NCI-H524 (cell line): ENCODE results near the gene XKRX.

Experiments used
- DNase-seq, 2 experiments: peaks; one replicate each; lab custom pipeline; 2025; lab: John Stamatoyannopoulos, UW

Gene XKRX

GRCh38 chrX:100928660-100929613 is at the start of gene XKRX:
XKRX (minus strand) TSS chrX:100928917; CDS start chrX:100928304, 613 bp downstream.
- DNase-seq = peak; percentile 49 to 62

DNA sequence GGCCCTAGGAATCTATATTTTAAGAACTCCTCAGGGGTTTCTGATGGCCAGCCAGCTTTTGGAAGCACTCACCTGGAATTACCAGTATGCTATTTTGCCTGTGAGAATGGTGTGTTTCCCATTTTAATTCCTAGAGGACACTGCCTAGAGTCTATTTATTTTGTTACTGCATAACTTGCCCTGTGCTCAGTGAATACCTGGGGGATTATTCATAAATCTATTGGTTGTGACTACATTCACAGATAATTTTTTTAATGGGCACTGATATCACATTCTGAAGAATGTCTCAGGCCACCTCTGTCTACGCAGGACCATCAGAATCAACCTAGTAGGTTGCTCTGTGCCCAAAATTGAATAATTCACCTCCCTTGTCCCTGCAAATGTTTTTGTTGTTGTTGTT is 47.5 kb upstream of the XKRX start:
- no peak for DNase-seq

DNA sequence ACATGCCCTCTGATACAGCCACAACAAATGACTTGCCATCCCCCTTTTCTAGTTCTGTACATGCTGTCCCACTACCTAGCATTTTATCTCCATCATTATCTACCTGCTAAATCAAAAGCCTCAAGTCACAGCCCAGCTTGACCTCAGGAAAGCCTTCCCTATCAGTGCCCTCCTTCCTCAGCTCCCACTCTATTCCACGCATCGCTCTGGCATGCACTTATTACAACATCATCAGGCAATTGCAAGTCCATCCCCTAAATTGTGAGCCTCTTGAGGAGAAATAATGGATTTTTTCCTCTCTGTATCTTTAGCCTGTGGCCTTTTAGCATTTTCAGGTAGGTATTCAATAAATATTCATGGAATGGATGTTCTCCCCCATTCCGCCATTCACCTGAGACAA is 46.5 kb upstream of the XKRX start:
- DNase-seq = no peak

DNA sequence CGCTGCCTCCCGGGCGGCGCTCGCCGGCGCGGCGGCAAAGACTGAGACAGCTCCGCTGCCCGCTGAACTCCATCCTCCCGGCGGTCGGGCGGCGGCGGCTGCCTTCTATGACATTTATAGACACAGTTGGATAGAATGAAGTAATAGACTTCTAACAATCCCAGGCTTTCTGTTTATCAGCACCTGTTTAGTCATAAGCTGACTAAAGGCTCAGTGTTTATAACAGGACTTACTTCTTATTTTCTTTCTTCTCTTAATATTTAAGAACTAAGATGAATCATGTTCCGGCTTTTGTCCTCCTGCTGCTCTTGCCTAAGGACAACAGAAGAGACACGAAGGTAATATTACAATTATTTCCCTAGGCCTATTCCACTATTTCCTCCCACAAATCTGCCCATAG is 44.7 kb upstream of the XKRX start:
- DNase-seq = no peak

DNA sequence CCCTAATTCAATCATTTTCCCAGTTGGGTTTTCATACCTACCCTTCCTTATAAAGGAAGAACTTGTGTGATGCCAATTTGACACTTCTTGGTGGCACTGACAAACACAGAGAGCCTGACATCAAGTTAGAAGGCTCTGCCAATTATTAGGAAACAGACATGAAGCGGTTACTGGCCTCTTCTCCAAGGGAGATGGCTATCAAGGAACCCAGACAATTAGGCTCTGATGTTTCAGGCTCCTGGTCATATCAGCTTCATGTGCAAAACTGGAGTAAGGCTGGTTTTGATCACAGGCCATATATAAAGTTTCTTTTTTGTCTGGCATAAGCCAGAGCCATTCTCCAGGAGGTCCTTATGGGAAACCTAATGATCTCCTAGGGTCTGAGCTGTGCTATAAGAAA is 41.2 kb upstream of the XKRX start:
- DNase-seq = no peak

DNA sequence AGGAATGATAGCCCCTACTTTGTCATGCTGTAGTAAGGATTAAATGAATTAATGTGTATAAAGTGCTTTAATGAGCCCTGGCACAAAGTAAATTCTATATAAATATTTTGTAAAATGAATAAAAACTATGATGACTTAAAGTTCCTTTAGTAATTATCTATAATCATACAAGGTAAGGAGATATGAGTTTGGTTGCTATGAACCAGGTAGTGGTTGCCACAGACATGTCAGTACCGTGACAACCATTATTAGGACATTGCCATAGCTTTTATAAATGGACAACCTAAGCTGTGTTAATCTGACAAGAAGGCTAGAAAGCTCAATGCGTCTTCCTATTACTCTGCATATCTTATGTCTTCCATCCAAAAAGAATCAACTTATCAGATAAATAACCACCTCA is 40.7 kb upstream of the XKRX start, which contains the start of gene ARL13A:
ARL13A (plus strand) TSS at position 301 of the 400 bp plus-strand sequence. CDS start 3,982 bp downstream, outside the sequence.
- no peak for DNase-seq

DNA sequence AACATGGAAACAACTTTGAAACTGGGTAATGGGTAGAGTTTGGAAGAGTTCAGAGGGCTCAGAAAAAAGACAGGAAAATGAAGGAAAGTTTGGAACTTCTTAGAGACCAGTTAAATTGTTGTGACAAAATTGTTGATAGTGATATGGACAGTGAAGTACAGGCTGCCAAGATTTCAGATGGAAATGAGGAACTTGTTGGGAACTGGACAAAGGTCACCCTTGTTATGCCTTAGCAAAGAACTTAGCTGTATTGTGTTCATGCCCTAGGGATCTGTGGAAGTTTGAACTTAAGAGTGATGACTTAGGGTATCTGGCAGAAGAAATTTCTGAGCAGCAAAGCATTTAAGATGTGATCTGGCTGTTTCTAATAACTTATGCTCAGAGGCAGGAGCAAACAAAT is 35.6 kb upstream of the XKRX start:
- DNase-seq = no peak

DNA sequence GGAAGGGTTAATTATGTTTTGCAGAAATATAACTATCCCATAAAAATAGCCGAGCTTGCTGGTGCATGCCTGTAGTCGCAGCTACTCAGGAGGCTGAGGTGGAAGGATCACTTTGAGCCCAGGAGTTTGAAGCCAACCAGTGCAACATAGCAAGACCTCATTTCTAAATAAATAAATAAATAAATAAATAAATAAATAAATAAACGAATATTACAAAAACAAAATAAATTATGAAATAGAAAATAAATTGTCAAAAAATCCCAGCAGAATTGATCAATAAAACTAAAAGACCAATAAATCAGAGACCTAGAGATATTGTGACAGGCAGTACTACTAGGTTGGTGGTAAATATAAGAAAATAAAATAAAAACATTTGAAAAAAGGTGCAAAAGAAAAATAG is 34.1 kb upstream of the XKRX start:
- DNase-seq = no peak

DNA sequence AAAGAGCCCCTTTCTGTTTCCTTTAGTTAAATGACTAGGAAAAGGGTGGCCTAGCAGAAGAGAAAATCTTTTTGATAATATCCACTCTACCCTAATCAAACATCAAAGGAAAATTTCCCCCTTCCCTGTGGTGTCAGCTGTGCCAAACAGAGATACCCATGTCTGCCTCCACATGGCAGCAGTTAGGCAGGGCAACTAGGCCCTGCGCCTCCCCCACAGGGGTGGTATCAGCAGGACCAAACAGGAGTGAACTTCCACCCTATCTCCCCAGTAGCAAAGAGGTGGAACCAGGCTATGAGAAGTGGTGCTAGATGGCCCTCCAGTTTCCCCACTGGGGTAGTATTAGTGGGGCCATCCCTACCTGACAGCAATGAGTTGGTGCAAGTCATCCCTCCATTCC is 19.8 kb upstream of the XKRX start:
- DNase-seq = no peak

DNA sequence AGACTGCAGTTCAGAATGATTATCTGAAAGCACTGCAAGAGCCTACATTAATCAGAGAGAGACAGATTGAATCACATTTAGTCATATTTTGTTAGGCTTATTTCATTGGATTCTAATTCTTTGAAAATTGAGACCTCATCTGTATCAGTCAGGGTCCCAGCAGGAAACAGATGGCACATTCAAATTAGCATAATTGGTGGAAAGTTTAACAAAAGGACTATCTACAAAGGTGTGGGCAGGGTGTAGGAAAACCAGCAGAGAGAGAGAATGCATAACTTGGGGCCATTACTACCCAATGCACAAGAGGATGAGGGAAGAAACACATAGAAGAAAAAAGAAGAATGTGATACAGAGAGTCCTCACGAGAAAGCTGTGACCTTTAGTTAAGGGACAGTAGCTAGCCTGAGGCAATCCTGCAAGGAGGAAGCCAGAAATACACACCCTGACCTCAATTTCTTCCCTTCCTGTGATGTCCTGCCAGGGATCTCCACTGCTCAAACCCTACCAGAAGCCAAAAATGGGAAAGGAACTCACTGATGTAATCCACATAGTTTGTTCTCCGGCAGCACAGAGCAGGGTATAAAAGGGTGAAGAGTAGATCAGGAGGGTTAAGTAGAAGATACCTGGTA is 17.7 kb upstream of the XKRX start:
- peak; percentile 27 to 63 for DNase-seq

- DNase-seq = no peak
Measured at GRCh38 chrX:100944601-100945000, 15.9 kb upstream of the XKRX start.

DNA sequence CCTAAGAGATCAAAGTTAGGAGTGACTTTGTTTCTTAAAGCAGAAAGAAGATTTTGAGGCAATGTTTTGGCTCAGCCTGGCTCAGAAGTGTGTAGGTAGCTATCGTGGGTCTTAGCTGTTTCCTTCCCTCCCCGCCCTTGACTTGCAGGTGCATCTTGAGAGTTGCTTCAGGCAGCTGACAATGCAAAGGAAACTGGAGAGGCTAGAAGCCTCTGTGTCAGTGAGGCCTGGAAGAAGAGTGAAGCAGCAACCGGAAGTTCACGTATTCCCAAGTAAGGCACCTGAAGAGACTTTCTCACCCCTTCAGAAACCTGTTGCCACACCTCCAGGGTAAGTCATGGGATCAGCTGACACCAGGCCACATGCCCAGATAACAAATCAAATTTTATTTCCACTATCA is 10.6 kb upstream of the XKRX start:
- no peak for DNase-seq

DNA sequence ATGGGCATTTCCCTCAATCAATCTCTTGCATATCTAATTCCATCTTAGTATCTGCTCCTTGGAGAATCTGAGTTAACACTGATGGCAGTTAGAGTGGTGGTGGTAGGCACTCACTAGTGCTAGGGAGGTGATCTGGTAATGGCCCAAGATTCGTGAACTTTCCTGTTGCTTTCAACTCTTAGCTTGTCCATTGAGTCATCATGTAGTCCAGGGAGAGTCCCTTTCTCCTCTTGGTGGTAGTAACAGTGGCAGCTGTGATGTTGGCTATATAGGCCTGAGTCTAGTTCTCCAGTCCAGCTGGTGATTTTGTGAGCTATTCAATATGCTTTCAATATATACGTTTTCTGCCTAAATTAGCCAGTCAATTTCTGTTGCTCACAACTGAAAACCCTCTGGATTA is 7.0 kb upstream of the XKRX start:
- DNase-seq = no peak

DNA sequence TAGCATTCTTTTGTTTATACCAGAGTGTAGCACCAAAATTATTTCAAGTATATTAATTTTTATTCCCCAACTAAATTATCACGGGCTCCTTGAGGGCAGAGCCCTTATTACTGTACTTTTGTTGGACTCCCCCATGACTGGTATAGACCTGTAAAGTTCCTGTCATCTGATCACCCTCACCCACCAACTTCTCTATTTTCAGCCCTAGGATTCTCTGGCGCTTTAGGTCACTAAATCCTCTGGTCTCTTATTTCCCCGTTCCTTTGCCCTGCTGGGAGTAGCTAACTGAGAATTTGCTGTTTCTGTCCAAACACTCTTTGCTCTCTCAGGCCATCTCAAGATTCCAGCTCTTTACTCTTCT is 3.2 kb upstream of the XKRX start:
- DNase-seq = no peak

- no peak for DNase-seq
Measured at GRCh38 chrX:100931218-100931924, 2.7 kb upstream of the XKRX start.

DNA sequence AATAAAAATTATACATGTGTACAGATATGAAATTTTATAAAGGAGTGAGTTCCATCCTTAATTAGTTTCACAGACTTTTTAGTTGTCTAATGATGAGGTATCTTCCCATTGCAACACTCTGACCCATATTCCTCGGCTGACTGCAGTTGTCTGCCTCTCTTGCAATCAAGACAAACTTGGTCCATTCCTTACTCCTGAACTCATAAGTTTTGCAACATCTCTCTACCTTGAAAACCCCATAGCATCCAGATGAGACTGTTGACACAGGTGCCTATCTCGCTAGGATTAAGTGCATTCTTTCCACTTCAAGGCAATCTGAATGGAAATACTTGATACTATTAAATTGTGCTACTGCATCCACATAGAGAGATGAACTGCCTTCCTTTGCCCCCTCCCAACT is 2.3 kb downstream of the XKRX start:
- DNase-seq = no peak

GRCh38 chrX:100924375-100924774 is 4.3 kb downstream of the XKRX start:
- DNase-seq = no peak

GRCh38 chrX:100915562-100915961 is 13.2 kb downstream of the XKRX start:
- DNase-seq = no peak

- DNase-seq = no peak
Measured at GRCh38 chrX:100913111-100913510, 15.6 kb downstream of the XKRX start.

DNA sequence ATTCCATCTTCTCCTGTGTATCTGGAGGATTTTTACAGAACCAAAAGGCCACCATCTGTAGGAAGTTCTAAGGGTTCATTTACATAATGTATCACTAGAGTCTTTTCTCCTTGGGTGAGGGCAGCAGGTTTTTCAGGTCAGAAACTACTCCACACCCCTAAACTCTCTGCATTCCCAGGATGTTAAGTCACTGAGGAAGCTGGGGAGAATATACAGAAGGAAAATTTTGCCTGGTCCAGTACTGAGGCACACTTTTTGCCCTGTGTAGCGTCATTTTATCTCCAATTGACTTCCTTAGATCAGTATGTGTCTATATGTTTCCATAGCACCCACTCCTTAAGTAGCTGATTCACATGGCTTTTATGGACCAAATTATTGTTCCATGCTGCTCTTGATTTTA is 17.0 kb downstream of the XKRX start:
- no peak for DNase-seq

DNA sequence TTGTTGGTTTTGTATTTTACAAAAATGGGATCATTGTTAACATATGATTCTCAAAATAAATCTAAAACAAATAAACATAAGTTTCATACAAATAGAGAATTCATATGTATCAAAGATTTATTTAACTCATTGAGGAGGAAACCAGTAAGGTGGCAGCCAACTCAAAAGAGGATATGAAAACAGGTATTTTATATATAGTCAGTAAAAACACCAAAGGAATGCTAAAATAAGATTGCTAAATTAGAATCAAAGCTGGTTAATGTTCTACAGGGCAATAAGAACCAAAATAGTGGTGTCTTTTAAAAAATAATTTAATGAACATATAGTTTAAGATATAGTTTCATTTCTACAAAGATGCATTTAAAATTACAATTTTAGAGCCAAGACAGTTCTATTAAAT is 23.1 kb downstream of the XKRX start:
- DNase-seq = no peak

GRCh38 chrX:100904433-100904832 is 24.3 kb downstream of the XKRX start:
- DNase-seq = no peak
